Astrocyte (in vitro differentiated cells and primary cell): ENCODE data around the gene C5orf34.
"Not testable (repeated sequence)": the region's sequence is repeated elsewhere in the genome, so short reads cannot be mapped to it uniquely, and the experiment has no call there.

Experiments used
- CTCF ChIP-seq: IDR thresholded peaks from 2 replicates; pipeline ENCODE4 v1.5.1; 2011; ENCODE audit warnings: low read depth, mild to moderate bottlenecking, inconsistent platforms, low read length, moderate library complexity; ENCODE audit not compliant: insufficient read depth
- EZH2 ChIP-seq: IDR thresholded peaks from 2 replicates; pipeline ENCODE4 v1.6.1; 2012; ENCODE audit warnings: mild to moderate bottlenecking, low read length, inconsistent platforms; ENCODE audit not compliant: insufficient read depth

- not testable (repeated sequence) for TF ChIP-seq CTCF, EZH2
Measured at GRCh38 chr5:43441575-43441974, 73.4 kb downstream of the C5orf34 start.
